Urothelium cell line (cell line): ENCODE measurements around the gene DTWD2.
"Not testable (repeated sequence)": the region's sequence is repeated elsewhere in the genome, so short reads cannot be mapped to it uniquely, and the experiment has no call there.

Experiments
- DNase-seq: peaks from one replicate; pipeline ENCODE4 v3.0.0; 2011; ENCODE audit warnings: low spot score, mixed read lengths
- FAIRE-seq: peaks from 2 replicates; lab custom pipeline; 2011; peaks lifted over from hg19 to GRCh38; lab: Jason Lieb, UNC

Gene DTWD2

GRCh38 chr5:118952992-118953651 is 35.2 kb downstream of the DTWD2 start:
- DNase-seq = no peak
- no peak for FAIRE-seq

GRCh38 chr5:118952306-118952705 is 36.0 kb downstream of the DTWD2 start:
- not testable (repeated sequence) for FAIRE-seq, DNase-seq

GRCh38 chr5:118950354-118950753 is 38.0 kb downstream of the DTWD2 start:
- FAIRE-seq, DNase-seq: not testable (repeated sequence)

GRCh38 chr5:118946138-118946800 is 42.1 kb downstream of the DTWD2 start:
- FAIRE-seq = no peak
- no peak for DNase-seq

GRCh38 chr5:118937393-118938061 is 50.8 kb downstream of the DTWD2 start:
- no peak for FAIRE-seq

GRCh38 chr5:118933703-118934102 is 54.6 kb downstream of the DTWD2 start:
- DNase-seq = no peak
- no peak for FAIRE-seq

More at GRCh38 chr5:118937393-118938061, 50.8 kb downstream of the DTWD2 start:
- DNase-seq = no peak

- FAIRE-seq (no peak), DNase-seq (no peak)
These were observed 56.8 kb downstream of the DTWD2 start for GRCh38 chr5:118931564-118931963.

- no peak for DNase-seq
- FAIRE-seq = no peak
These were observed 64.3 kb downstream of the DTWD2 start for GRCh38 chr5:118924006-118924389.

- DNase-seq = no peak
- no peak for FAIRE-seq
These were observed 64.9 kb downstream of the DTWD2 start for GRCh38 chr5:118923295-118924005.

GRCh38 chr5:118921866-118922265 is 66.5 kb downstream of the DTWD2 start:
- no peak for DNase-seq
- FAIRE-seq = no peak

GRCh38 chr5:118919016-118919415 is 69.3 kb downstream of the DTWD2 start:
- FAIRE-seq = no peak
- no peak for DNase-seq

- FAIRE-seq = no peak
- no peak for DNase-seq
These were observed 70.1 kb downstream of the DTWD2 start for GRCh38 chr5:118918232-118918631.

- DNase-seq, FAIRE-seq: not testable (repeated sequence)
These were observed 80.8 kb downstream of the DTWD2 start for GRCh38 chr5:118907536-118907935.

- DNase-seq (no peak), FAIRE-seq (no peak)
These were observed 81.4 kb downstream of the DTWD2 start for GRCh38 chr5:118906947-118907346.

GRCh38 chr5:118905196-118905595 is 83.2 kb downstream of the DTWD2 start:
- DNase-seq (no peak), FAIRE-seq (no peak)

- DNase-seq (no peak), FAIRE-seq (no peak)
These were observed 85.5 kb downstream of the DTWD2 start for GRCh38 chr5:118902656-118903438.

GRCh38 chr5:118894709-118895108 is 93.6 kb downstream of the DTWD2 start:
- DNase-seq = no peak
- FAIRE-seq = no peak

GRCh38 chr5:118891252-118891651 is 97.1 kb downstream of the DTWD2 start:
- DNase-seq (no peak), FAIRE-seq (no peak)

GRCh38 chr5:118889165-118889564 is 99.2 kb downstream of the DTWD2 start:
- FAIRE-seq (no peak), DNase-seq (no peak)

- FAIRE-seq = no peak
- no peak for DNase-seq
These were observed 99.8 kb downstream of the DTWD2 start for GRCh38 chr5:118888556-118888955.

- FAIRE-seq (no peak), DNase-seq (no peak)
These were observed 105.0 kb downstream of the DTWD2 start for GRCh38 chr5:118883362-118883761.
